H1 (cell line): ENCODE results near the gene GINS2. TPM values are rescaled to one million over a fixed set of nuclear protein-coding genes. Genes with fewer than 3 reads are reported as not detected.

Source experiments
- CTCF ChIA-PET: fragments of 300-600 bp; sonication (Branson Sonifier 250); formaldehyde crosslinking; loops from one replicate; lab custom pipeline; 2021; ENCODE audit not compliant: partially characterized antibody; lab: Charles Lee
- POLR2A ChIA-PET: fragments of 300-600 bp; sonication (Branson Sonifier 250); formaldehyde crosslinking; loops from one replicate; lab custom pipeline; 2021; ENCODE audit warnings: inconsistent platforms; ENCODE audit not compliant: partially characterized antibody; lab: Charles Lee
- DNase-seq, 2 experiments: peaks; one replicate each; pipeline versions ENCODE4 v3.0.0 to v3.0.0-alpha.2; 2010 to 2022; ENCODE audit warnings: low spot score in 2 of 2, low read depth in 1 of 2, mixed read lengths in 1 of 2
- FAIRE-seq: peaks from 2 replicates; lab custom pipeline; 2011; peaks lifted over from hg19 to GRCh38; lab: Jason Lieb, UNC
- H2AFZ ChIP-seq: 2 replicates; pipeline ENCODE4 v1.8.1; 2012; ENCODE audit warnings: low read length, inconsistent platforms
- H2AK5ac ChIP-seq: 2 replicates; pipeline ENCODE4 v1.6.1; 2013; ENCODE audit warnings: low read depth, low read length
- H2BK120ac ChIP-seq: replicated peaks from 2 replicates; pipeline ENCODE3; 2013; ENCODE audit warnings: low read depth, low read length, inconsistent platforms
- H2BK12ac ChIP-seq: 2 replicates; pipeline ENCODE4 v1.6.1; 2013; ENCODE audit warnings: low read depth, low read length
- H2BK15ac ChIP-seq: 2 replicates; pipeline ENCODE4 v1.6.1; 2013; ENCODE audit warnings: low read length
- H2BK20ac ChIP-seq: 2 replicates; pipeline ENCODE4 v1.6.1; 2013; ENCODE audit warnings: low read length
- H2BK5ac ChIP-seq: 2 replicates; pipeline ENCODE4 v1.6.1; 2013; ENCODE audit warnings: low read depth, low read length
- H3K14ac ChIP-seq: 2 replicates; pipeline ENCODE4 v1.6.1; 2013; ENCODE audit warnings: inconsistent platforms; ENCODE audit not compliant: insufficient read length
- H3K18ac ChIP-seq: 2 replicates; pipeline ENCODE4 v1.6.1; 2013; ENCODE audit warnings: low read length; ENCODE audit errors: extremely low read depth
- H3K23ac ChIP-seq: 2 replicates; pipeline ENCODE4 v1.6.1; 2013; ENCODE audit warnings: inconsistent platforms; ENCODE audit not compliant: insufficient read length
- H3K23me2 ChIP-seq: 2 replicates; pipeline ENCODE4 v1.6.1; 2013; ENCODE audit warnings: low read depth, low read length
- H3K27ac ChIP-seq: 2 replicates; pipeline ENCODE4 v1.6.1; 2011; ENCODE audit warnings: low read depth, low read length, inconsistent platforms
- H3K27me3 ChIP-seq, 4 experiments: replicated peaks in 1 of 4; 1 replicate in 1 of 4; 2 replicates in 3 of 4; pipeline versions ENCODE4 v1.6.1 to v1.8.1; 2011 to 2013; ENCODE audit warnings: low read length in 3 of 4, mild to moderate bottlenecking in 3 of 4, inconsistent platforms in 2 of 4, mixed read lengths in 2 of 4, moderate library complexity in 1 of 4; ENCODE audit not compliant: control insufficient read depth in 3 of 4, insufficient read depth in 3 of 4; ENCODE audit errors: extremely low read depth in 1 of 4
- H3K36me3 ChIP-seq, 4 experiments: 2 replicates each; pipeline versions ENCODE4 v1.6.1 to v1.8.1; 2011 to 2013; ENCODE audit warnings: mild to moderate bottlenecking in 4 of 4, low read length in 3 of 4, moderate library complexity in 2 of 4, control low read depth in 1 of 4, inconsistent platforms in 1 of 4; ENCODE audit not compliant: insufficient read depth in 4 of 4, control insufficient read depth in 2 of 4
- H3K4ac ChIP-seq: replicated peaks from 2 replicates; pipeline ENCODE3; 2013; ENCODE audit warnings: low read length, low read depth, mixed read lengths, inconsistent platforms; ENCODE audit not compliant: insufficient read length
- H3K4me1 ChIP-seq, 4 experiments: replicated peaks in 1 of 4; 1 replicate in 1 of 4; 2 replicates in 3 of 4; pipeline versions ENCODE4 v1.6.1 to v1.8.1; 2011 to 2013; ENCODE audit warnings: low read length in 3 of 4, inconsistent platforms in 2 of 4, mixed read lengths in 1 of 4; ENCODE audit not compliant: insufficient read depth in 4 of 4, control insufficient read depth in 3 of 4
- H3K4me2 ChIP-seq, 2 experiments: 2 replicates each; pipeline versions ENCODE4 v1.6.1 to v1.8.1; 2011 to 2013; ENCODE audit warnings: low read depth in 2 of 2, low read length in 2 of 2, control low read depth in 1 of 2, inconsistent platforms in 1 of 2, mild to moderate bottlenecking in 1 of 2; ENCODE audit not compliant: insufficient read depth in 1 of 2
- H3K4me3 ChIP-seq, 4 experiments: fragments of 200-600, 300-600 bp in 1 of 4; sonication (generic), shearing (Covaris generic), sonication (Bioruptor Twin) in 1 of 4; 2 replicates each; pipeline versions ENCODE4 v1.5.1 to v1.8.1; 2011 to 2016; ENCODE audit warnings: low read length in 4 of 4, low read depth in 3 of 4, control low read depth in 2 of 4, inconsistent platforms in 2 of 4, mild to moderate bottlenecking in 2 of 4, mixed read lengths in 1 of 4, moderate library complexity in 1 of 4; ENCODE audit not compliant: insufficient read depth in 2 of 4; ENCODE audit errors: extremely low read depth in 1 of 4
- H3K56ac ChIP-seq: replicated peaks from 2 replicates; pipeline ENCODE3; 2013; ENCODE audit warnings: low read depth, mild to moderate bottlenecking, mixed read lengths, low read length, inconsistent platforms; ENCODE audit not compliant: insufficient read length
- H3K79me1 ChIP-seq: 2 replicates; pipeline ENCODE4 v1.6.1; 2013; ENCODE audit warnings: low read depth, low read length, control low read depth
- H3K79me2 ChIP-seq, 2 experiments: 2 replicates each; pipeline versions ENCODE4 v1.6.1 to v1.8.1; 2012 to 2013; ENCODE audit warnings: low read length in 2 of 2, mild to moderate bottlenecking in 2 of 2, inconsistent platforms in 1 of 2; ENCODE audit not compliant: insufficient read depth in 2 of 2, control insufficient read depth in 1 of 2
- H3K9ac ChIP-seq, 4 experiments: replicated peaks in 1 of 4; 1 replicate in 1 of 4; 2 replicates in 3 of 4; pipeline versions ENCODE4 v1.6.1 to v1.8.1; 2011 to 2013; ENCODE audit warnings: low read depth in 3 of 4, low read length in 3 of 4, control low read depth in 2 of 4, mild to moderate bottlenecking in 2 of 4, moderate library complexity in 2 of 4, inconsistent platforms in 1 of 4; ENCODE audit errors: extremely low read depth in 1 of 4
- H3K9me3 ChIP-seq, 2 experiments: 2 replicates each; pipeline versions ENCODE4 v1.6.1 to v1.8.1; 2012 to 2013; ENCODE audit warnings: mild to moderate bottlenecking in 2 of 2, moderate library complexity in 2 of 2, control low read depth in 1 of 2, inconsistent platforms in 1 of 2, low read depth in 1 of 2, low read length in 1 of 2, mixed read lengths in 1 of 2; ENCODE audit not compliant: insufficient read depth in 2 of 2
- H4K20me1 ChIP-seq, 2 experiments: replicated peaks in 1 of 2; 2 replicates each; pipeline versions ENCODE3 to v1.8.1; 2011 to 2013; ENCODE audit warnings: inconsistent platforms in 2 of 2, low read length in 2 of 2, mild to moderate bottlenecking in 1 of 2; ENCODE audit not compliant: insufficient read depth in 2 of 2, control insufficient read depth in 1 of 2
- H4K5ac ChIP-seq: 2 replicates; pipeline ENCODE4 v1.6.1; 2013; ENCODE audit warnings: low read length, low read depth, mixed read lengths, inconsistent platforms; ENCODE audit not compliant: insufficient read length
- H4K8ac ChIP-seq: 2 replicates; pipeline ENCODE4 v1.8.0; 2013; ENCODE audit warnings: mild to moderate bottlenecking, moderate library complexity, low read length, inconsistent platforms; ENCODE audit not compliant: insufficient read depth; ENCODE audit errors: extremely low read depth
- H4K91ac ChIP-seq: replicated peaks from 2 replicates; pipeline ENCODE3; 2013; ENCODE audit warnings: low read length, mixed read lengths, inconsistent platforms; ENCODE audit not compliant: insufficient read length
- BACH1 ChIP-seq: IDR thresholded peaks from 2 replicates; pipeline ENCODE4 v1.6.1; 2012; ENCODE audit warnings: low read length, improper control_type of control experiment
- KDM5A ChIP-seq: fragments of 200-600 bp; IDR thresholded peaks from 2 replicates; pipeline ENCODE4 v1.7.1; 2012; ENCODE audit warnings: mild to moderate bottlenecking, low read length, inconsistent platforms, mixed read lengths
- POLR2AphosphoS5 ChIP-seq: IDR thresholded peaks from 2 replicates; pipeline ENCODE4 v1.6.1; 2011; ENCODE audit warnings: low read depth, low read length
- TCF12 ChIP-seq: IDR thresholded peaks from 2 replicates; pipeline ENCODE4 v1.6.1; 2011; ENCODE audit warnings: low read depth, mild to moderate bottlenecking, low read length
- WGBS, 2 experiments: shearing (Covaris generic) in 1 of 2; methylation state at CpG; one replicate each; pipeline versions ENCODE4 v1.1.6 to v1.1.7; 2013 to 2015; ENCODE audit warnings: low lambda C conversion rate in 2 of 2, mixed read lengths in 2 of 2, inconsistent platforms in 1 of 2, low coverage in 1 of 2, missing lambda C conversion rate in 1 of 2; ENCODE audit not compliant: insufficient replicate concordance in 2 of 2, insufficient coverage in 1 of 2, insufficient read length in 1 of 2; ENCODE audit errors: extremely low coverage in 1 of 2, missing lambda C conversion rate in 1 of 2; 5-methylcytosine and 5-hydroxymethylcytosine counted together
- polyA plus RNA-seq, 7 experiments: library from polyadenylated mRNA; depleted of rRNA in 3 of 7; stranded (reverse) in 5 of 7; unstranded in 2 of 7; fragments of >200 nt in 5 of 7; fragments of 200-250 nt in 2 of 7; gene quantifications; 1 replicate in 5 of 7; 2 replicates in 1 of 7; 4 replicates in 1 of 7; pipeline versions ENCODE4 v1.2.1 to v1.2.3, GENCODE V29; 2011 to 2013; ENCODE audit warnings: missing spikeins in 2 of 7, mixed read lengths in 2 of 7
- total RNA-seq: library from RNA; stranded (reverse); fragmentation: NEBNext Ultra II Directional; extraction: Animal tissue kit (Norgen Biotek cat#: 25700); gene quantifications from 2 replicates; pipeline ENCODE4 v1.2.1, GENCODE V29; 2021
- TF ChIP-seq, protein P1 (sequence below): IDR thresholded peaks from 2 replicates; pipeline ENCODE4 v1.6.1; 2012; ENCODE audit warnings: low read length, inconsistent platforms

Gene GINS2
- total and polyA plus RNA-seq, 2 of the 8 experiments (the other 6 are each of a cell fraction or from before 2014, with no cell fraction given): 29.4 to 59.1 TPM

- H3K4ac ChIP-seq: no peak overlapping the region
- H3K56ac ChIP-seq: no peak overlapping the region
- no peak overlapping the region for H3K9ac ChIP-seq
- H4K5ac ChIP-seq: no peak overlapping the region
- TF ChIP-seq BACH1: no peak
- no peak for TF ChIP-seq TCF12
- TF ChIP-seq POLR2AphosphoS5: no peak
- TF ChIP-seq KDM5A: no peak
- TF ChIP-seq, protein P1, sequence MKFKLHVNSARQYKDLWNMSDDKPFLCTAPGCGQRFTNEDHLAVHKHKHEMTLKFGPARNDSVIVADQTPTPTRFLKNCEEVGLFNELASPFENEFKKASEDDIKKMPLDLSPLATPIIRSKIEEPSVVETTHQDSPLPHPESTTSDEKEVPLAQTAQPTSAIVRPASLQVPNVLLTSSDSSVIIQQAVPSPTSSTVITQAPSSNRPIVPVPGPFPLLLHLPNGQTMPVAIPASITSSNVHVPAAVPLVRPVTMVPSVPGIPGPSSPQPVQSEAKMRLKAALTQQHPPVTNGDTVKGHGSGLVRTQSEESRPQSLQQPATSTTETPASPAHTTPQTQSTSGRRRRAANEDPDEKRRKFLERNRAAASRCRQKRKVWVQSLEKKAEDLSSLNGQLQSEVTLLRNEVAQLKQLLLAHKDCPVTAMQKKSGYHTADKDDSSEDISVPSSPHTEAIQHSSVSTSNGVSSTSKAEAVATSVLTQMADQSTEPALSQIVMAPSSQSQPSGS: no peak
- H2AK5ac ChIP-seq: no peak overlapping the region
- no peak overlapping the region for H2BK15ac ChIP-seq
- H3K4me1 ChIP-seq: peaks cover 0 to 9% (median 0%) of the 10 kb centered on the region in 4 experiments; a peak in 4 of 7 replicates
- H3K4me3 ChIP-seq: no peak overlapping the region
- no peak overlapping the region for H2BK12ac ChIP-seq
- H3K79me2 ChIP-seq: peaks cover 3 to 94% of the 10 kb centered on the region in 2 experiments; a peak in 3 of 4 replicates
- H3K9me3 ChIP-seq: no peaks in the 10 kb centered on the region
- CTCF ChIA-PET: interaction anchor here (0.9 to 4.3 kb wide), 15 partner anchors 8 to 303 kb away, joined by 3 to 27 read pairs (median 6); no protein-coding TSS in a partner anchor
- H3K79me1 ChIP-seq: peaks cover 29% of the 10 kb centered on the region
- H2AFZ ChIP-seq: no peak overlapping the region
- H4K20me1 ChIP-seq: peaks cover 49 to 70% of the 10 kb centered on the region in 2 experiments
- no peak overlapping the region for H2BK20ac ChIP-seq
- H3K27ac ChIP-seq: no peak overlapping the region
- H3K23ac ChIP-seq: no peak overlapping the region
- no peak overlapping the region for H3K18ac ChIP-seq
- peak overlapping the region; percentile 25; the same call in 1 of the 2 replicates for H4K8ac ChIP-seq
- H3K14ac ChIP-seq: no peak overlapping the region
- no peaks in the 10 kb centered on the region for H3K27me3 ChIP-seq
- H4K91ac ChIP-seq: no peak overlapping the region
- FAIRE-seq (no peak), DNase-seq (no peak)
- peaks cover 0 to 11% (median 0%) of the 10 kb centered on the region in 4 experiments; a peak in 4 of 8 replicates for H3K36me3 ChIP-seq
- no peak overlapping the region for H2BK5ac ChIP-seq
- no peak overlapping the region for H2BK120ac ChIP-seq
- WGBS, 2 experiments: 86% methylated on average over 20 of the region's 26 CpGs; no CpG with 5 or more reads in 1 of the 2 experiments
- POLR2A ChIA-PET: interaction anchor here (0.8 kb wide), 1 partner anchor 34 kb away, joined by 3 read pairs; no protein-coding TSS in a partner anchor
- no peak overlapping the region for H3K4me2 ChIP-seq
- H3K23me2 ChIP-seq: no peaks in the 10 kb centered on the region
Measured at GRCh38 chr16:85635545-85636140, 53.1 kb downstream of the GINS2 start.
